Suppressor macrophage treated with lipopolysaccharide for 1 hour (primary cell): Measurements from ENCODE around the gene KHDRBS1.
A peak's percentile ranks its signal among the peaks of the same experiment; 100 is the strongest.
"Not testable (repeated sequence)": the region's sequence is repeated elsewhere in the genome, so short reads cannot be mapped to it uniquely, and the experiment has no call there.

ENCODE experiments used
- DNase-seq, 3 donors: peaks; one replicate each; pipeline ENCODE4 v3.0.0-alpha.2; 2020 to 2022

KHDRBS1 gene

GRCh38 chr1:32066489-32066873 lies 52.8 kb downstream of the KHDRBS1 start:
- peak; percentile 88 to 97 (median 93) for DNase-seq

DNA sequence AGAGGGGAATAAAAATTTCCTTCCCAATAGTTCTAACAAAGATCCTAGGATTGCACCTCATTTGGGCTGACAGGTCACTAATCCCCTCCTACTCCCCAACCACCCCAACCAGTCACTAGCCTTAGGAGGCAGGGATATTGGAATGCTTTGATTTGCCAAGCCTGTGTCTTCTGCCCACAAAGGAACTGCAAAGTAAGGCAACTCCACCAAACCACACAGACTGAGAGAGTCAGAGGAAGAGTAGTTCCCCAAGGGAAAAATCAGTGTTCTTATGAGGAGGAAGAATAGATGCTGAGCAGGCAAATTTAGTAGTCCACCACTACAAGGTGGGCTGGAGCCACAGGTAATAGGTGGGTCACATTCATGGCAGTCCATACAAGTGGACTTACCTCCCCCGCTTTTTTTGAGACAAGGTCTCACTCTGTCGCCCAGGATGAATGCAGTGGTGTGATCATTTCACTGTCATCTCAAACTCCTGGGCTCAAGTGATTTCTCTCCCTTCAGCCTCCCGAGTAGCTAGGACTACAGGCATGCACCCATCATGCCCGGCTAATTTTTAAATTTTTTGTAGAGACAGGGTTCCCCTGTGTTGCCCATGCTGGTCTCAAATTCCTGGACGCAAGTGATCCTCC lies 55.4 kb downstream of the KHDRBS1 start:
- peak; percentile 32 to 47 (median 46) for DNase-seq

DNA sequence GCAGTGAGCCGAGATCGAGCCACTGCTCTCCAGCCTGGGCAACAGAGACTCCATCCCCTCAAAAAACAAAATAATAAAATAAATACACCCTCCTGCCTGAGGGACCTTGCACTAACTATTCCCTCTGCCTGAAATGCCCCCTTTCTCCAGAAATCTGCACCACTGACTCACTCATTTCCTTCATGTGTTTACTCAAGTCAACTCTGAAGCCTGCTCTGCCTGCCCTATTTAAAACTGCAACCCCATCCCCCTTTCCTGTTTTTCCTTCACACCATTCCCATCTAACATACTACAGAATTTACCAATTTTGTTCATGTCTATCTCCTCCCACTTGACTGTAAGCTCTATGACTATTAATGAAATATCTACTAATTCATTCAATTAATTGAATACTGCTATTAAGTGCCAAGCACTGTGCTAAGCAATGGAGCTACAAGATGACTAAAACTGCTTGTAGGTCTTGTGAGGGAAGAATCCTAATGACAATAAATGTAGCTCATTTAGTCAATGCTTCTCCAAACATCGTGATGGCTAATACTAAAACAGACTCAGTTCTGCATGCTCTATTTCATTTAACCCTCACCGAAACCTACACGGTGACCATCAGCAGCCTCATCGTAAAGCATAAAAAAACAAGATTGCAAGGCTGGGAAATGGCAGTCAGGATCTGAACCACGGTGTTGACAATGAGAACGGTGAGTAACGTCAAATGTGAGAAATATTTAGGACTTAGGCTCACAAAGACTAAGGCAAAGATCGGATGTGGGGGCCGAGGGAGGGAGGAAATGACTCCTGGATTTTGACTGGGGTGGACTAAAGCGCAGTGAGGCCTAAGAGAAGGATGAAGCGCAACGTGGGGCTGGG lies 58.3 kb downstream of the KHDRBS1 start:
- peak in 2 of 3 donors; percentile 27 to 42 for DNase-seq

DNA sequence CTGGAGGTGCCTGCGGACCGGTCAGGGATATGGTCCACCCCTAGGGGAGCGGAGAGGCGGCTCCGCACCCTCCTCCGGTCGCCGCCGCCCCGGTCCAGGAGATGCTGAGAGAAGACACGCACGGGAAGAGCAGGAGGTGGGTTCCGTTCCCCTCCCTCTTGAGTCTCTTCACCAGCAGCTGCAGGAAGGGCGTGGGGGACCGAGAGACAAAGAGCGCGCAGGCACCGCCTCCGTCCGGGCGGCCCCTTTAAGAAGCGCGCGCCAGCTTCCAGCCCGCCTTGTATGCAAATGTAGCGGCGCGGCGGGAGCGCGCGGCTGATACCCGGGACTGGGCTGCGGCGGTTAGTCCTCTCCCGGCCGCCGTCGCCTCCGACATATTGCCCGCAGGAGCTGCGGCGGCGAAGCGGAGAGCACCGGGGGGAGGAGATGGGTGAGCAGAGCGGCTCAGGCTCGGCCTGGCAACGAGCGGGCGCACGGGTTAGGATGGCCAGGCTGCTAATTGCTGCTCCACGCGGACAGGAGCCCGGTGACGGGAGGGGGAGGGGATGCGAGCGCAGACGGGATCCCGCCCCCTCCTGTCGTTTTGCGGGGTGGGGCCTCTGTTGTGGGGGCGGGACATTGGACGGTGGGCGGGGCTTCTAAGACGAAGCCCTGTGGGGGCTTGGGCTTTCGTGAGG lies 59.1 kb downstream of the KHDRBS1 start, which contains the start of gene TMEM39B:
TMEM39B (plus strand) TSS at position 318 of the 677 bp plus-strand sequence; CDS start at position 427, 109 bp downstream.
- DNase-seq = peak; percentile 94 to 97 (median 97)

GRCh38 chr1:32073299-32074229 lies 59.9 kb downstream of the KHDRBS1 start:
- no peak for DNase-seq

- DNase-seq = no peak
Observed at GRCh38 chr1:32074841-32075240, 61.2 kb downstream of the KHDRBS1 start.

- no peak for DNase-seq
Observed at GRCh38 chr1:32077451-32077850, 63.8 kb downstream of the KHDRBS1 start.

- no peak for DNase-seq
Observed at GRCh38 chr1:32082022-32082421, 68.4 kb downstream of the KHDRBS1 start.

DNA sequence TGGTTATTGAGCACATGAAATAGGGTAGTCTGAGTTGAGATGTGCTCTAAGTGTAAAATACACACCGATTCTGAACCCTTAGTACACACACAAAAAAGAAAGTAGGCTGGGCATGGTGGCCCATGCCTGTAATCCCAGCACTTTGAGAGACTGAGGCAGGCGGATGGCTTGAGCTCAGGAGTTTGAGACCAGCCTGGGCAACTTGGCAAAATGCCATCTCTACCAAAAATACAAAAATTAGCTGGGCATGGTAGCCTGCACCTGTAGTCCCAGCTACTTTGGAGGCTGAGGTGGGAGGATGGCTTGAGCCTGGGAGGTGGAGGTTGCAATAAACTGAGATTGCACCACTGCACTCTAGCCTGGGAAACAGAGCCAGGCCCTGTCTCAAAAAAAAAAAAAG lies 72.7 kb downstream of the KHDRBS1 start:
- not testable (repeated sequence) for DNase-seq

- DNase-seq = no peak
Observed at GRCh38 chr1:32091176-32091575, 77.5 kb downstream of the KHDRBS1 start.

GRCh38 chr1:32091591-32091990 lies 77.9 kb downstream of the KHDRBS1 start:
- no peak for DNase-seq
